K562 (cell line): Measurements from ENCODE around the gene CELA3A. TPM values are rescaled to one million over a fixed set of nuclear protein-coding genes. Genes with fewer than 3 reads are reported as not detected.
"Not testable (repeated sequence)": the region's sequence is repeated elsewhere in the genome, so short reads cannot be mapped to it uniquely, and the experiment has no call there.

Experiments
- ATAC-seq: fragments of 200-7000 bp; cut with Tn5 transposase; 3 replicates; pipeline ENCODE4 v1.9.1; 2020; ENCODE audit warnings: moderate library complexity
- BruUV-seq: library from RNA; stranded (reverse); fragments of 400-500 nt; replicated peaks from 2 replicates; lab custom pipeline; 2021; lab: Mats Ljungman, UMichigan
- CTCF ChIA-PET: fragments of 300-600 bp; formaldehyde crosslinking; extraction: SDS; loops from one replicate; lab custom pipeline; 2021; ENCODE audit warnings: low intra/inter-chr PET ratio; lab: Yijun Ruan, JAX
- POLR2A ChIA-PET: fragments of 300-600, 350-650 bp; sonication (Branson Sonifier 250); formaldehyde crosslinking; extraction: SDS; loops from one replicate; lab custom pipeline; 2021; ENCODE audit warnings: antibody characterized with exemption, inconsistent platforms; lab: Yijun Ruan, JAX
- DNase-seq, 4 experiments: peaks; one replicate each; pipeline versions ENCODE4 v3.0.0 to v3.0.0-alpha.2; 2011 to 2018; ENCODE audit warnings: low spot score in 3 of 4, mixed read lengths in 3 of 4; ENCODE audit errors: extremely low read depth in 1 of 4
- FAIRE-seq: peaks from 2 replicates; lab custom pipeline; 2011; peaks lifted over from hg19 to GRCh38; lab: Jason Lieb, UNC
- H2AFZ ChIP-seq: 2 replicates; pipeline ENCODE4 v1.6.0; 2011; ENCODE audit warnings: low read depth, low read length, control low read depth, inconsistent platforms
- H3K27ac ChIP-seq: fragments of 200-600 bp; 3 replicates; pipeline ENCODE4 v1.8.0; 2011; ENCODE audit warnings: low read depth, mild to moderate bottlenecking, control low read depth, inconsistent platforms, low read length, moderate library complexity, mixed read lengths; ENCODE audit errors: extremely low read depth
- H3K27me3 ChIP-seq, 2 experiments: fragments of 300-600 bp in 1 of 2; 2 replicates in 1 of 2; 3 replicates in 1 of 2; pipeline versions ENCODE4 v1.6.0 to v1.8.0; 2011; ENCODE audit warnings: inconsistent platforms in 2 of 2, low read length in 2 of 2, mild to moderate bottlenecking in 1 of 2, mixed read lengths in 1 of 2, moderate library complexity in 1 of 2; ENCODE audit not compliant: control insufficient read depth in 2 of 2, insufficient read depth in 2 of 2
- H3K36me3 ChIP-seq: fragments of 300-600 bp; 3 replicates; pipeline ENCODE4 v1.8.0; 2011; ENCODE audit warnings: mild to moderate bottlenecking, low read length, inconsistent platforms; ENCODE audit not compliant: control insufficient read depth, insufficient read depth
- H3K4me1 ChIP-seq, 2 experiments: fragments of 200-600 bp in 1 of 2; replicated peaks in 1 of 2; 2 replicates in 1 of 2; 3 replicates in 1 of 2; pipeline versions ENCODE4 v1.5.1 to v1.8.0; 2011; ENCODE audit warnings: inconsistent platforms in 2 of 2, low read length in 2 of 2, mild to moderate bottlenecking in 1 of 2, mixed read lengths in 1 of 2, moderate library complexity in 1 of 2; ENCODE audit not compliant: control insufficient read depth in 2 of 2, insufficient read depth in 2 of 2
- H3K4me2 ChIP-seq: 2 replicates; pipeline ENCODE4 v1.6.1; 2011; ENCODE audit warnings: low read length, control low read depth, inconsistent platforms, mixed read lengths; ENCODE audit not compliant: insufficient read depth
- H3K4me3 ChIP-seq: fragments of 200-600 bp; sonication (generic), shearing (Covaris generic); 2 replicates; pipeline ENCODE4 v1.5.1; 2016; ENCODE audit warnings: control low read depth, inconsistent platforms
- H3K79me2 ChIP-seq: fragments of 200-600 bp; 3 replicates; pipeline ENCODE4 v1.8.0; 2011; ENCODE audit warnings: low read length, inconsistent platforms; ENCODE audit not compliant: control insufficient read depth, insufficient read depth
- H3K9ac ChIP-seq, 2 experiments: 2 replicates each; pipeline versions ENCODE4 v1.6.0 to v1.6.1; 2011; ENCODE audit warnings: low read depth in 2 of 2, low read length in 2 of 2, control low read depth in 1 of 2, inconsistent platforms in 1 of 2, mild to moderate bottlenecking in 1 of 2, mixed read lengths in 1 of 2; ENCODE audit not compliant: insufficient read depth in 1 of 2
- H3K9me1 ChIP-seq: one replicate; pipeline ENCODE4 v1.6.0; 2011; ENCODE audit warnings: inconsistent platforms, mild to moderate bottlenecking, low read length, moderate library complexity; ENCODE audit not compliant: control insufficient read depth, insufficient read depth
- H3K9me3 ChIP-seq: replicated peaks from 2 replicates; pipeline ENCODE4 v1.5.1; 2011; ENCODE audit warnings: low read depth, low read length, inconsistent platforms; ENCODE audit not compliant: control insufficient read depth, insufficient read depth
- H4K20me1 ChIP-seq: replicated peaks from 2 replicates; pipeline ENCODE4 v1.6.1; 2011; ENCODE audit warnings: low read length, inconsistent platforms, mixed read lengths; ENCODE audit not compliant: control insufficient read depth, insufficient read depth
- WGBS: fragments of 100-300 bp; shearing (Covaris generic); methylation state at CpG from one replicate; pipeline ENCODE4 v1.1.6; 2016; ENCODE audit warnings: low coverage, mixed read lengths; ENCODE audit not compliant: insufficient coverage; ENCODE audit errors: missing lambda C conversion rate; 5-methylcytosine and 5-hydroxymethylcytosine counted together
- in situ Hi-C: fragments of 300-500 bp; cut with MboI; formaldehyde crosslinking; loops from 4 replicates; pipeline ENCODE4 v1.15.0; 2018; ENCODE audit warnings: inconsistent platforms, mixed read lengths
- intact Hi-C: fragments of 100-400 bp; cut with micrococcal nuclease; formaldehyde crosslinking; loops from 2 replicates; pipeline ENCODE4 v1.14.2; 2022
- polyA plus RNA-seq, 8 experiments: library from polyadenylated mRNA; depleted of rRNA in 4 of 8; stranded (reverse) in 5 of 8; unstranded in 3 of 8; fragments of >200 nt; fragmentation: Nextera tagmentation in 2 of 8; fragmentation: Illumina TruSeq in 1 of 8; extraction: Ambion mirVana in 2 of 8; extraction: Trizol in 1 of 8; gene quantifications; 2 replicates each; pipeline versions ENCODE4 v1.2.1 to v1.2.3, GENCODE V29; 2011 to 2014; ENCODE audit warnings: inconsistent platforms in 1 of 8, missing spikeins in 1 of 8
- total RNA-seq, 7 experiments: library from RNA; depleted of rRNA in 6 of 7; stranded (reverse); fragments of >200 nt in 6 of 7; fragmentation: Illumina TruSeq in 2 of 7; extraction: Trizol in 2 of 7; gene quantifications; 2 replicates each; pipeline versions ENCODE4 v1.2.1 to v1.2.3, GENCODE V29; 2011 to 2021; ENCODE audit warnings: low replicate concordance in 1 of 7

Gene CELA3A
- total and polyA plus RNA-seq, 9 of the 15 experiments (the other 6 are each of a cell fraction or from before 2014, with no cell fraction given): 5.4 TPM; not detected in 8

- BruUV-seq, H3K36me3 ChIP-seq, H3K27ac ChIP-seq, H3K9me3 ChIP-seq, in situ Hi-C loops, H3K9me1 ChIP-seq, H3K9ac ChIP-seq, FAIRE-seq, H3K4me2 ChIP-seq, ATAC-seq, H3K79me2 ChIP-seq, H4K20me1 ChIP-seq, CTCF ChIA-PET, H2AFZ ChIP-seq, H3K4me1 ChIP-seq, DNase-seq, H3K4me3 ChIP-seq: not testable (repeated sequence)
- POLR2A ChIA-PET: interaction anchor here (0.6 kb wide), 1 partner anchor 114 kb away, joined by 3 read pairs; no protein-coding TSS in a partner anchor
- WGBS: 41% methylated on average over 6 of the region's 6 CpGs
- intact Hi-C loops: loop anchor here (10.0 kb wide), 2 partner anchors 58 to 452 kb away; no protein-coding TSS in a partner anchor
- H3K27me3 ChIP-seq: peaks cover 2 to 16% of the 10 kb centered on the region in 2 experiments; a peak in 2 of 5 replicates
Observed at GRCh38 chr1:21967216-21967615, 34.2 kb upstream of the CELA3A start.

DNA sequence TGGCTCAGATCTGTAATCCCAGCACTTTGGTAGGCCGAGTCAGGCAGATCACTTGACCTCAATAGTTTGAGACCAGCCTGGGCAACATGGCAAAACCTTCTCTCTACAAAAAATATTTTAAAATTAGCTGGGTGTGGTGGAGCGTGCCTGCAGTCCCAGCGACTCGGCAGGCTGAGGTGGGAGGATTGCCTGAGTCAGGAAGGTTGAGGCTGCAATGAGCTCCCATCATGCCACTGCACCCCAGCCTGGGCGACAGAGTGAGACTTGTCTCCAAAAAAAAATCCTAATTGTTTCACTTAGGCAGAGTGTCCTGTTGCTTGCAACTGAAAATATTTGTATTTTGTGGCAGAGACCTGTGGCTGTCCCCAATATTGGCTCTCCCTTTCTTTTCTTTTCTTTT, 32.4 kb upstream of the CELA3A start:
- BruUV-seq, in situ Hi-C loops, H3K4me1 ChIP-seq, H3K9me3 ChIP-seq, ATAC-seq, H3K4me2 ChIP-seq, H4K20me1 ChIP-seq, CTCF ChIA-PET, H3K79me2 ChIP-seq, H3K4me3 ChIP-seq, H3K36me3 ChIP-seq, DNase-seq, H3K9me1 ChIP-seq, FAIRE-seq, H3K27ac ChIP-seq, H2AFZ ChIP-seq, H3K9ac ChIP-seq: not testable (repeated sequence)
- 22% methylated on average over 5 of the region's 5 CpGs for WGBS
- intact Hi-C loops: loop anchor here (10.0 kb wide), 2 partner anchors 56 to 454 kb away; no protein-coding TSS in a partner anchor
- POLR2A ChIA-PET: interaction anchor here (0.6 kb wide), 1 partner anchor 13 kb away, joined by 3 read pairs; no protein-coding TSS in a partner anchor
- H3K27me3 ChIP-seq: peaks cover 2 to 23% of the 10 kb centered on the region in 2 experiments; a peak in 3 of 5 replicates
